ENCODE data around the gene OGDH. TPM values are rescaled to one million over a fixed set of nuclear protein-coding genes. Genes with fewer than 3 reads are reported as not detected.
"Not testable (repeated sequence)": the region's sequence is repeated elsewhere in the genome, so short reads cannot be mapped to it uniquely, and the experiment has no call there.

OGDH gene
- 80.0 to 128 TPM (median 83.7 TPM) in 3 replicates for total RNA-seq
- long read RNA-seq, full-length matches to known transcripts = 27 of 52 reads
- long read RNA-seq, partial matches to known transcripts = 20 of 52 reads
- long read RNA-seq, other reads (novel, unspliced or antisense) = 5 of 52 reads

GRCh38 chr7:44606341-44607140, at the start of gene OGDH:
Gene OGDH (plus strand): TSS chr7:44606627. CDS start chr7:44624344, 17,717 bp downstream.
- H3K4me1 Mint-ChIP-seq (ENCODE audit: low read depth) = peaks cover 37% of the 10 kb centered on the region
- peaks cover 1% of the 10 kb centered on the region for H3K36me3 Mint-ChIP-seq (ENCODE audit: low read depth)
- peak within 1 kb of the TSS; percentile 99 for H3K27ac Mint-ChIP-seq (ENCODE audit: unreplicated experiment)
- no peak for TF ChIP-seq CTCF (IDR thresholded peaks at IDR 0.05)
- peak within 1 kb of the TSS; percentile 96 for H3K4me3 Mint-ChIP-seq (ENCODE audit: unreplicated experiment)
- no peaks in the 10 kb centered on the region for H3K27me3 Mint-ChIP-seq (ENCODE audit: low read depth)
- DNase-seq (ENCODE audit: low spot score) = peak; percentile 99
- no peaks in the 10 kb centered on the region for H3K9me3 Mint-ChIP-seq (ENCODE audit: low read depth)

- Mint-ChIP-seq H3K36me3 (ENCODE audit: low read depth) (no peaks in the 10 kb centered on the region), H3K4me3 (ENCODE audit: unreplicated experiment) (no peak overlapping the region), H3K27me3 (ENCODE audit: low read depth) (peaks cover 2% of the 10 kb centered on the region), H3K27ac (ENCODE audit: unreplicated experiment) (no peak overlapping the region), H3K9me3 (ENCODE audit: low read depth) (peaks cover 3% of the 10 kb centered on the region), H3K4me1 (ENCODE audit: low read depth) (no peaks in the 10 kb centered on the region)
- no peak for DNase-seq (ENCODE audit: low spot score)
- TF ChIP-seq CTCF (IDR thresholded peaks at IDR 0.05) = no peak
These were observed 48.9 kb upstream of the OGDH start for GRCh38 chr7:44557485-44557884.

DNA sequence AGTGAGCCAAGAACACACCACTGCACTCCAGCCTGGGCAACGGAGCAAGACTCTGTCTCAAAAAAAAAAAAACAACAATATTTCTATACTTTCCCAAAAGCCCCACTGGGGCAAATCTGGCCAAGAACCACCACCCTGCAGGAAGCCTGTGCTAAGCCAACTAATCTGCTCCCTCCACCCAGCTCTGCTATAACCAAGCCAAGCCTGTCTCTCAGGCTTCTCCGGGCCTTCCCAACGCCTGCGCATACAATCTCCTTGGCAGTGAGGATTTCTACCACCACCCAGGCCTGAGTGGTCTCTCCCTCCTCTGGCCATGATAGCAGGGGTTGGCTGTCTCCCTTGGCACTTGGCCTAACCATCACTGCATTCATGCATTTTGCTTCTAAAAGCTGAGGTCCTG, 46.9 kb upstream of the OGDH start:
- Mint-ChIP-seq H3K9me3 (ENCODE audit: low read depth) (peaks cover 3% of the 10 kb centered on the region), H3K4me1 (ENCODE audit: low read depth) (no peaks in the 10 kb centered on the region), H3K27ac (ENCODE audit: unreplicated experiment) (no peak overlapping the region), H3K36me3 (ENCODE audit: low read depth) (peaks cover 3% of the 10 kb centered on the region), H3K27me3 (ENCODE audit: low read depth) (peaks cover 2% of the 10 kb centered on the region), H3K4me3 (ENCODE audit: unreplicated experiment) (no peak overlapping the region)
- DNase-seq (ENCODE audit: low spot score) = no peak
- no peak for TF ChIP-seq CTCF (IDR thresholded peaks at IDR 0.05)

- Mint-ChIP-seq H3K27me3 (ENCODE audit: low read depth) (no peaks in the 10 kb centered on the region), H3K4me3 (ENCODE audit: unreplicated experiment) (no peak overlapping the region), H3K36me3 (ENCODE audit: low read depth) (peaks cover 15% of the 10 kb centered on the region), H3K9me3 (ENCODE audit: low read depth) (no peaks in the 10 kb centered on the region), H3K27ac (ENCODE audit: unreplicated experiment) (no peak overlapping the region), H3K4me1 (ENCODE audit: low read depth) (no peaks in the 10 kb centered on the region)
- no peak for TF ChIP-seq CTCF (IDR thresholded peaks at IDR 0.05)
- DNase-seq (ENCODE audit: low spot score) = no peak
These were observed 44.9 kb upstream of the OGDH start for GRCh38 chr7:44561481-44561880.

- H3K27me3 Mint-ChIP-seq (ENCODE audit: low read depth) = no peaks in the 10 kb centered on the region
- H3K27ac Mint-ChIP-seq (ENCODE audit: unreplicated experiment) = no peak overlapping the region
- H3K4me1 Mint-ChIP-seq (ENCODE audit: low read depth) = no peaks in the 10 kb centered on the region
- peaks cover 19% of the 10 kb centered on the region for H3K36me3 Mint-ChIP-seq (ENCODE audit: low read depth)
- H3K4me3 Mint-ChIP-seq (ENCODE audit: unreplicated experiment) = no peak overlapping the region
- TF ChIP-seq CTCF (IDR thresholded peaks at IDR 0.05) = no peak
- DNase-seq (ENCODE audit: low spot score) = no peak
- H3K9me3 Mint-ChIP-seq (ENCODE audit: low read depth) = no peaks in the 10 kb centered on the region
These were observed 44.3 kb upstream of the OGDH start for GRCh38 chr7:44561962-44562621.

- H3K9me3 Mint-ChIP-seq (ENCODE audit: low read depth) = not testable (repeated sequence)
These were observed 43.8 kb upstream of the OGDH start for GRCh38 chr7:44562622-44562962.

More at GRCh38 chr7:44562622-44562962, 43.8 kb upstream of the OGDH start:
- H3K27me3 Mint-ChIP-seq (ENCODE audit: low read depth); H3K4me3 Mint-ChIP-seq (ENCODE audit: unreplicated experiment); H3K4me1 Mint-ChIP-seq (ENCODE audit: low read depth); DNase-seq (ENCODE audit: low spot score); H3K27ac Mint-ChIP-seq (ENCODE audit: unreplicated experiment): not testable (repeated sequence)
- H3K36me3 Mint-ChIP-seq (ENCODE audit: low read depth) = peaks cover 24% of the 10 kb centered on the region

All from chondrocyte (in vitro differentiated cells).